ENCODE measurements around the gene TBX3.

TBX3 gene

GRCh38 chr12:114673901-114674250 lies 10.1 kb downstream of the TBX3 start:
- H3K4me3 ChIP-seq (ENCODE audit: low read depth in 1 of 2, low read length in 2 of 2), result no peak overlapping the region
- no peak overlapping the region for H3K27ac ChIP-seq (ENCODE audit: low read length)
- no peak overlapping the region for H3K9ac ChIP-seq (ENCODE audit: low read depth, low read length)
- no peak overlapping the region for H2AFZ ChIP-seq (ENCODE audit: low read depth, low read length)
- no peaks in the 10 kb centered on the region for H3K9me3 ChIP-seq (ENCODE audit: insufficient read depth, low read length, severe bottlenecking)
- H4K20me1 ChIP-seq (ENCODE audit: insufficient read depth, low read length), result no peaks in the 10 kb centered on the region; the same call in 1 of the 2 replicates
- no peak for TF ChIP-seq CTCF (IDR thresholded peaks at IDR 0.05; ENCODE audit: borderline replicate concordance, extremely low read depth, low read length, poor library complexity, severe bottlenecking)
- TF ChIP-seq EZH2 (IDR thresholded peaks at IDR 0.05; ENCODE audit: borderline replicate concordance, low read depth, low read length, severe bottlenecking), result no peak
- H3K27me3 ChIP-seq (ENCODE audit: insufficient read depth, low read length, poor library complexity), result peaks cover 11% of the 10 kb centered on the region
- H3K4me2 ChIP-seq (ENCODE audit: insufficient read depth, low read length), result no peak overlapping the region
- no peaks in the 10 kb centered on the region for H3K36me3 ChIP-seq (ENCODE audit: insufficient read depth, low read length)
- DNase-seq (no peak), ATAC-seq (ENCODE audit: insufficient read depth, low read depth) (no peak)
- H3K4me1 ChIP-seq (ENCODE audit: insufficient read depth, low read length), result no peaks in the 10 kb centered on the region
- H3K79me2 ChIP-seq (ENCODE audit: insufficient read depth, low read length), result no peaks in the 10 kb centered on the region

GRCh38 chr12:114673169-114673833 lies 10.7 kb downstream of the TBX3 start:
- ATAC-seq (ENCODE audit: insufficient read depth, low read depth), result no peak
- Histone ChIP-seq H3K27ac (ENCODE audit: low read length) (no peak overlapping the region), H3K9ac (ENCODE audit: low read depth, low read length) (no peak overlapping the region), H3K4me3 (ENCODE audit: low read depth in 1 of 2, low read length in 2 of 2) (no peak overlapping the region), H3K27me3 (ENCODE audit: insufficient read depth, low read length, poor library complexity) (peaks cover 11% of the 10 kb centered on the region), H3K36me3 (ENCODE audit: insufficient read depth, low read length) (no peaks in the 10 kb centered on the region), H3K4me2 (ENCODE audit: insufficient read depth, low read length) (no peak overlapping the region), H3K9me3 (ENCODE audit: insufficient read depth, low read length, severe bottlenecking) (no peaks in the 10 kb centered on the region), H3K79me2 (ENCODE audit: insufficient read depth, low read length) (no peaks in the 10 kb centered on the region), H3K4me1 (ENCODE audit: insufficient read depth, low read length) (no peaks in the 10 kb centered on the region), H2AFZ (ENCODE audit: low read depth, low read length) (no peak overlapping the region), H4K20me1 (ENCODE audit: insufficient read depth, low read length) (no peaks in the 10 kb centered on the region; the same call in 1 of the 2 replicates)
- TF ChIP-seq CTCF (IDR thresholded peaks at IDR 0.05; ENCODE audit: borderline replicate concordance, extremely low read depth, low read length, poor library complexity, severe bottlenecking), result no peak
- no peak for DNase-seq

GRCh38 chr12:114672817-114673168 lies 11.2 kb downstream of the TBX3 start:
- Histone ChIP-seq H3K27me3 (ENCODE audit: insufficient read depth, low read length, poor library complexity) (peaks cover 11% of the 10 kb centered on the region), H3K27ac (ENCODE audit: low read length) (no peak overlapping the region), H3K79me2 (ENCODE audit: insufficient read depth, low read length) (no peaks in the 10 kb centered on the region), H3K9ac (ENCODE audit: low read depth, low read length) (no peak overlapping the region), H3K9me3 (ENCODE audit: insufficient read depth, low read length, severe bottlenecking) (no peaks in the 10 kb centered on the region), H3K4me3 (ENCODE audit: low read depth in 1 of 2, low read length in 2 of 2) (no peak overlapping the region), H4K20me1 (ENCODE audit: insufficient read depth, low read length) (no peaks in the 10 kb centered on the region; the same call in 1 of the 2 replicates), H3K36me3 (ENCODE audit: insufficient read depth, low read length) (no peaks in the 10 kb centered on the region), H3K4me1 (ENCODE audit: insufficient read depth, low read length) (no peaks in the 10 kb centered on the region), H2AFZ (ENCODE audit: low read depth, low read length) (no peak overlapping the region), H3K4me2 (ENCODE audit: insufficient read depth, low read length) (no peak overlapping the region)
- TF ChIP-seq CTCF (IDR thresholded peaks at IDR 0.05; ENCODE audit: borderline replicate concordance, extremely low read depth, low read length, poor library complexity, severe bottlenecking) (no peak), EZH2 (IDR thresholded peaks at IDR 0.05; ENCODE audit: borderline replicate concordance, low read depth, low read length, severe bottlenecking) (no peak)
- DNase-seq (no peak), ATAC-seq (ENCODE audit: insufficient read depth, low read depth) (no peak)
